Measurements from ENCODE around the gene DTD2.

The DTD2 gene

GRCh38 chr14:31403707-31404106 lies 53.6 kb downstream of the DTD2 start:
- TF ChIP-seq, protein P1, sequence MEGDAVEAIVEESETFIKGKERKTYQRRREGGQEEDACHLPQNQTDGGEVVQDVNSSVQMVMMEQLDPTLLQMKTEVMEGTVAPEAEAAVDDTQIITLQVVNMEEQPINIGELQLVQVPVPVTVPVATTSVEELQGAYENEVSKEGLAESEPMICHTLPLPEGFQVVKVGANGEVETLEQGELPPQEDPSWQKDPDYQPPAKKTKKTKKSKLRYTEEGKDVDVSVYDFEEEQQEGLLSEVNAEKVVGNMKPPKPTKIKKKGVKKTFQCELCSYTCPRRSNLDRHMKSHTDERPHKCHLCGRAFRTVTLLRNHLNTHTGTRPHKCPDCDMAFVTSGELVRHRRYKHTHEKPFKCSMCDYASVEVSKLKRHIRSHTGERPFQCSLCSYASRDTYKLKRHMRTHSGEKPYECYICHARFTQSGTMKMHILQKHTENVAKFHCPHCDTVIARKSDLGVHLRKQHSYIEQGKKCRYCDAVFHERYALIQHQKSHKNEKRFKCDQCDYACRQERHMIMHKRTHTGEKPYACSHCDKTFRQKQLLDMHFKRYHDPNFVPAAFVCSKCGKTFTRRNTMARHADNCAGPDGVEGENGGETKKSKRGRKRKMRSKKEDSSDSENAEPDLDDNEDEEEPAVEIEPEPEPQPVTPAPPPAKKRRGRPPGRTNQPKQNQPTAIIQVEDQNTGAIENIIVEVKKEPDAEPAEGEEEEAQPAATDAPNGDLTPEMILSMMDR (IDR thresholded peaks at IDR 0.05; ENCODE audit: low read depth, low read length): no peak
- H3K4me3 ChIP-seq (ENCODE audit: low read depth, low read length): no peak overlapping the region

GRCh38 chr14:31402764-31403439 lies 54.4 kb downstream of the DTD2 start:
- H3K4me3 ChIP-seq (ENCODE audit: low read depth, low read length): no peak overlapping the region
- TF ChIP-seq, protein P1 (IDR thresholded peaks at IDR 0.05; ENCODE audit: low read depth, low read length): no peak

GRCh38 chr14:31401369-31401932 lies 55.9 kb downstream of the DTD2 start:
- TF ChIP-seq, protein P1 (IDR thresholded peaks at IDR 0.05; ENCODE audit: low read depth, low read length): no peak
- no peak overlapping the region for H3K4me3 ChIP-seq (ENCODE audit: low read depth, low read length)

DNA sequence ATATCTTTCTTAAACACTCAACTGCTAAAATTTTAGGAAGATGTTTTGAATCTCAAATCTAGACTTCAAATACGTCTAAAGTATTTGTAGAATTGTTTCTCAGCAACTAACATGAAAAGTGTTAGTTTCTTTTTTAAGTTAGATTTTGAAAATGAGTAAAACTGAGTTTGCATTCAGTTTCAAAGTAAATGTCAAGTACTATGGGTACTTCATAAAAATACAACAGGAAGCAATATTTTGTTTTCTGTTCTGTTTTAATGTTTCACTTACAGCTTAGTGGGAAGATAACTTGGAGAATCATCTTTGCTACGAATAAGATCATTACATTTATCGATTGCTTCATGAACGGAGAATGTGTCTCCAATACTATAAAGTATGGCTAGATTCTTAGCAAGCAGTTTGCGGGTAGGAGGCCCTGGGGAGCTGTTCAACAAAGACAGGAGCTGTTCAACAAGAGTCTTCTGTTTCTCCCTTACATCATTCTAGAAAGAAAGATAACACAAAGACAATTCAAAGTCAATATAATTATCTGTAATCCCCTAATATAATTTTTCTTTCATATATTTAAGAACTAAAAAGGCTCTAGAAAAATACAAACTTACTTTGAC lies 57.2 kb downstream of the DTD2 start:
- TF ChIP-seq, protein P1 (IDR thresholded peaks at IDR 0.05; ENCODE audit: low read depth, low read length): no peak
- no peak overlapping the region for H3K4me3 ChIP-seq (ENCODE audit: low read depth, low read length)

All from WI38 (cell line).